Astrocyte (in vitro differentiated cells and primary cell): Measurements from ENCODE around the gene FSIP1. TPM values are rescaled to one million over a fixed set of nuclear protein-coding genes. Genes with fewer than 3 reads are reported as not detected.

Source experiments
- DNase-seq: peaks from one replicate; pipeline ENCODE4 v3.0.0-alpha.2; 2010; ENCODE audit warnings: low read depth
- FAIRE-seq: peaks from 2 replicates; lab custom pipeline; 2011; peaks lifted over from hg19 to GRCh38; lab: Jason Lieb, UNC
- H2AFZ ChIP-seq: 2 replicates; pipeline ENCODE4 v1.6.0; 2012; ENCODE audit warnings: low read depth, low read length, inconsistent platforms
- H3K27ac ChIP-seq: 2 replicates; pipeline ENCODE4 v1.5.1; 2011; ENCODE audit warnings: low read depth, low read length, inconsistent platforms
- H3K27me3 ChIP-seq: 2 replicates; pipeline ENCODE4 v1.6.0; 2011; ENCODE audit warnings: low read length, inconsistent platforms; ENCODE audit not compliant: insufficient read depth
- H3K36me3 ChIP-seq: 2 replicates; pipeline ENCODE4 v1.5.1; 2011; ENCODE audit warnings: low read length, inconsistent platforms; ENCODE audit not compliant: insufficient read depth
- H3K4me1 ChIP-seq: 2 replicates; pipeline ENCODE4 v1.5.1; 2011; ENCODE audit warnings: low read length, inconsistent platforms; ENCODE audit not compliant: insufficient read depth
- H3K4me2 ChIP-seq: 2 replicates; pipeline ENCODE4 v1.6.0; 2012; ENCODE audit warnings: low read length, inconsistent platforms
- H3K4me3 ChIP-seq: 2 replicates; pipeline ENCODE4 v1.5.1; 2011; ENCODE audit warnings: low read depth, mild to moderate bottlenecking, low read length, inconsistent platforms; ENCODE audit not compliant: insufficient read depth
- H3K79me2 ChIP-seq: 2 replicates; pipeline ENCODE4 v1.6.0; 2012; ENCODE audit warnings: mild to moderate bottlenecking, low read length, inconsistent platforms; ENCODE audit not compliant: insufficient read depth
- H3K9ac ChIP-seq: 2 replicates; pipeline ENCODE4 v1.6.0; 2012; ENCODE audit warnings: mild to moderate bottlenecking, low read length, inconsistent platforms
- H3K9me3 ChIP-seq: 2 replicates; pipeline ENCODE4 v1.5.1; 2012; ENCODE audit warnings: low read depth, mild to moderate bottlenecking, low read length, inconsistent platforms; ENCODE audit not compliant: insufficient read depth
- H4K20me1 ChIP-seq: 2 replicates; pipeline ENCODE4 v1.6.0; 2012; ENCODE audit warnings: low read length, inconsistent platforms; ENCODE audit not compliant: insufficient read depth
- H3K27ac Mint-ChIP-seq: one replicate; pipeline ENCODE4 v1.8.0; 2021; ENCODE audit warnings: mild to moderate bottlenecking, mixed read lengths; ENCODE audit not compliant: unreplicated experiment
- H3K27me3 Mint-ChIP-seq: one replicate; pipeline ENCODE4 v1.8.0; 2021; ENCODE audit warnings: low read depth, mixed read lengths; ENCODE audit not compliant: unreplicated experiment
- H3K36me3 Mint-ChIP-seq: one replicate; pipeline ENCODE4 v1.8.0; 2021; ENCODE audit warnings: low read depth, mixed read lengths; ENCODE audit not compliant: unreplicated experiment
- H3K4me1 Mint-ChIP-seq: one replicate; pipeline ENCODE4 v1.8.0; 2021; ENCODE audit warnings: low read depth, mixed read lengths; ENCODE audit not compliant: unreplicated experiment
- H3K4me3 Mint-ChIP-seq: one replicate; pipeline ENCODE4 v1.8.0; 2021; ENCODE audit warnings: mild to moderate bottlenecking, moderate library complexity, mixed read lengths; ENCODE audit not compliant: unreplicated experiment
- H3K9me3 Mint-ChIP-seq: one replicate; pipeline ENCODE4 v1.8.0; 2021; ENCODE audit warnings: mild to moderate bottlenecking, mixed read lengths; ENCODE audit not compliant: unreplicated experiment
- EZH2 ChIP-seq: IDR thresholded peaks from 2 replicates; pipeline ENCODE4 v1.6.1; 2012; ENCODE audit warnings: mild to moderate bottlenecking, low read length, inconsistent platforms; ENCODE audit not compliant: insufficient read depth
- total RNA-seq: library from RNA; stranded (reverse); gene quantifications from 2 replicates; pipeline ENCODE4 v1.2.1, GENCODE V29; 2021
- TF ChIP-seq, protein P1 (sequence below): IDR thresholded peaks from 2 replicates; pipeline ENCODE4 v1.5.1; 2011; ENCODE audit warnings: low read depth, mild to moderate bottlenecking, inconsistent platforms, low read length, moderate library complexity; ENCODE audit not compliant: insufficient read depth

FSIP1 gene
- total RNA-seq, 1 donor from 2014 or later: 0.77 TPM

DNA sequence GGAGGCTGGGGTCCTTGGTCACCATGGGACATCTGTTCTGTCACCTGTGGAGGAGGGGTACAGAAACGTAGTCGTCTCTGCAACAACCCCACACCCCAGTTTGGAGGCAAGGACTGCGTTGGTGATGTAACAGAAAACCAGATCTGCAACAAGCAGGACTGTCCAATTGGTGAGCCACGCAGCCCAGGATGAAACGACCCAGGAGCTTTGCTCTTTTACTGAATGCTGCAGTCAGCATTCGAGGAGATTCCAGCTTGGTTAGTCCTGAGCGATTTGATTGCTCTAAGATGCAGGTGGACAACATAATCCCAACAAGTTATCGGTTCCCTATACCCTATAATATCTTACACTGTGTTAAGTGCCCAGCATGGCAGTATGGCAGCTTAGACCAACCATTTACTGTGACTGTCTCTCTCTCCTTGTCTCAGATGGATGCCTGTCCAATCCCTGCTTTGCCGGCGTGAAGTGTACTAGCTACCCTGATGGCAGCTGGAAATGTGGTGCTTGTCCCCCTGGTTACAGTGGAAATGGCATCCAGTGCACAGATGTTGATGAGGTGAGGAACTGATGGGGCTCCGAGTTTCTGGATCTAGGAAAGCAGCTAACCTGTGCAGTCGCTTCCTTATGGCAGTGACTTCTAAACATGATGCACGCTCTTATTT is 194.0 kb downstream of the FSIP1 start:
- peaks cover 47% of the 10 kb centered on the region for H3K4me1 Mint-ChIP-seq
- no peaks in the 10 kb centered on the region for H3K9me3 Mint-ChIP-seq
- H3K9me3 ChIP-seq: no peaks in the 10 kb centered on the region
- no peaks in the 10 kb centered on the region for H3K27me3 ChIP-seq
- H3K4me3 ChIP-seq: no peak overlapping the region
- peak overlapping the region; percentile 69 for H3K4me3 Mint-ChIP-seq
- H3K4me1 ChIP-seq: peaks cover 29% of the 10 kb centered on the region
- H3K36me3 Mint-ChIP-seq: peaks cover 37% of the 10 kb centered on the region
- H3K27ac Mint-ChIP-seq: no peak overlapping the region
- H3K27ac ChIP-seq: no peak overlapping the region
- H4K20me1 ChIP-seq: peaks cover 99% of the 10 kb centered on the region
- H3K27me3 Mint-ChIP-seq: no peaks in the 10 kb centered on the region
- H3K36me3 ChIP-seq: peaks cover 100% of the 10 kb centered on the region
- no peak overlapping the region for H2AFZ ChIP-seq
- no peak overlapping the region for H3K9ac ChIP-seq
- H3K4me2 ChIP-seq: peak overlapping the region; percentile 36
- TF ChIP-seq, protein P1, sequence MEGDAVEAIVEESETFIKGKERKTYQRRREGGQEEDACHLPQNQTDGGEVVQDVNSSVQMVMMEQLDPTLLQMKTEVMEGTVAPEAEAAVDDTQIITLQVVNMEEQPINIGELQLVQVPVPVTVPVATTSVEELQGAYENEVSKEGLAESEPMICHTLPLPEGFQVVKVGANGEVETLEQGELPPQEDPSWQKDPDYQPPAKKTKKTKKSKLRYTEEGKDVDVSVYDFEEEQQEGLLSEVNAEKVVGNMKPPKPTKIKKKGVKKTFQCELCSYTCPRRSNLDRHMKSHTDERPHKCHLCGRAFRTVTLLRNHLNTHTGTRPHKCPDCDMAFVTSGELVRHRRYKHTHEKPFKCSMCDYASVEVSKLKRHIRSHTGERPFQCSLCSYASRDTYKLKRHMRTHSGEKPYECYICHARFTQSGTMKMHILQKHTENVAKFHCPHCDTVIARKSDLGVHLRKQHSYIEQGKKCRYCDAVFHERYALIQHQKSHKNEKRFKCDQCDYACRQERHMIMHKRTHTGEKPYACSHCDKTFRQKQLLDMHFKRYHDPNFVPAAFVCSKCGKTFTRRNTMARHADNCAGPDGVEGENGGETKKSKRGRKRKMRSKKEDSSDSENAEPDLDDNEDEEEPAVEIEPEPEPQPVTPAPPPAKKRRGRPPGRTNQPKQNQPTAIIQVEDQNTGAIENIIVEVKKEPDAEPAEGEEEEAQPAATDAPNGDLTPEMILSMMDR: no peak
- no peak for TF ChIP-seq EZH2
- peak; percentile 41 for FAIRE-seq
- peaks cover 18% of the 10 kb centered on the region for H3K79me2 ChIP-seq
- DNase-seq: no peak

GRCh38 chr15:39587731-39588530 is 194.7 kb downstream of the FSIP1 start:
- H3K9me3 ChIP-seq: no peaks in the 10 kb centered on the region
- H3K4me1 Mint-ChIP-seq: peaks cover 49% of the 10 kb centered on the region
- H3K4me1 ChIP-seq: peaks cover 32% of the 10 kb centered on the region
- H3K27me3 ChIP-seq: no peaks in the 10 kb centered on the region
- TF ChIP-seq EZH2: no peak
- TF ChIP-seq, protein P1: no peak
- H3K79me2 ChIP-seq: peaks cover 26% of the 10 kb centered on the region
- H2AFZ ChIP-seq: no peak overlapping the region
- H3K9ac ChIP-seq: no peak overlapping the region
- no peaks in the 10 kb centered on the region for H3K9me3 Mint-ChIP-seq
- no peak overlapping the region for H3K27ac ChIP-seq
- no peaks in the 10 kb centered on the region for H3K27me3 Mint-ChIP-seq
- FAIRE-seq (peak; percentile 75), DNase-seq (no peak)
- peaks cover 99% of the 10 kb centered on the region for H4K20me1 ChIP-seq
- H3K27ac Mint-ChIP-seq: peak overlapping the region; percentile 54
- H3K4me3 ChIP-seq: peak overlapping the region; percentile 10
- peak overlapping the region; percentile 12 for H3K4me3 Mint-ChIP-seq
- peaks cover 98% of the 10 kb centered on the region for H3K36me3 ChIP-seq
- peak overlapping the region; percentile 36 for H3K4me2 ChIP-seq
- peaks cover 39% of the 10 kb centered on the region for H3K36me3 Mint-ChIP-seq
